Left lung (tissue), 10 donors: Measurements from ENCODE around the gene SYT1. TPM values are rescaled to one million over a fixed set of nuclear protein-coding genes. Genes with fewer than 3 reads are reported as not detected.

ENCODE experiments used
- ATAC-seq: fragments of 200-7000 bp; cut with Tn5 transposase; one replicate; pipeline ENCODE4 v1.9.1; 2020; ENCODE audit warnings: moderate library complexity
- DNase-seq, 4 donors: peaks; one replicate each; pipeline ENCODE4 v3.0.0-alpha.2; 2013 to 2020
- H3K27ac ChIP-seq, 2 donors: fragments of 200-600 bp; sonication (generic) in 1 of 2; one replicate each; pipeline versions ENCODE4 v1.5.0 to v1.8.0; 2020 to 2021
- H3K27me3 ChIP-seq, 2 donors: fragments of 200-600 bp; sonication (generic) in 1 of 2; one replicate each; pipeline versions ENCODE4 v1.5.0 to v1.8.0; 2020 to 2021
- H3K36me3 ChIP-seq, 2 donors: fragments of 200-600 bp; sonication (generic) in 1 of 2; one replicate each; pipeline versions ENCODE4 v1.5.0 to v1.8.0; 2020 to 2021
- H3K4me1 ChIP-seq, 2 donors: fragments of 200-600 bp; one replicate each; pipeline ENCODE4 v1.8.0; 2021
- H3K4me3 ChIP-seq, 2 donors: fragments of 200-600 bp; sonication (generic) in 1 of 2; one replicate each; pipeline versions ENCODE4 v1.5.0 to v1.8.0; 2020 to 2021; ENCODE audit warnings: mild to moderate bottlenecking in 1 of 2
- H3K9me3 ChIP-seq, 2 donors: fragments of 200-600 bp; sonication (generic) in 1 of 2; one replicate each; pipeline versions ENCODE4 v1.5.0 to v1.8.0; 2020 to 2021
- intact Hi-C, 2 donors: fragments of 100-400 bp; cut with DNase I; formaldehyde crosslinking; loops; one replicate each; pipeline versions ENCODE4 v1.11.2 to v1.14.2; 2022
- polyA plus RNA-seq, 6 donors: library from polyadenylated mRNA; unstranded; fragments of 120-200 nt; gene quantifications; one replicate each; pipeline ENCODE4 v1.2.1, GENCODE V29; 2013; ENCODE audit not compliant: insufficient read length in 6 of 6
- total RNA-seq, 2 donors: library from RNA; stranded (reverse); fragmentation: NEBNext Ultra II Directional; extraction: Animal tissue kit (Norgen Biotek cat#: 25700); gene quantifications; one replicate each; pipeline ENCODE4 v1.2.1, GENCODE V29; 2021
- TF ChIP-seq, protein P1 (sequence below), 2 donors: fragments of 200-600 bp; sonication (generic) in 1 of 2; IDR thresholded peaks; one replicate each; pipeline versions ENCODE4 v1.5.0 to v1.8.0; 2021; ENCODE audit warnings: antibody characterized with exemption in 2 of 2
- donor health status: DM: no; HTN: yes; CAD: no.
- donor health status: DM: no; HTN: no; CAD: no.

The SYT1 gene
- total and polyA plus RNA-seq, 8 donors: 1.5 to 6.9 (median 4.8) TPM

DNA sequence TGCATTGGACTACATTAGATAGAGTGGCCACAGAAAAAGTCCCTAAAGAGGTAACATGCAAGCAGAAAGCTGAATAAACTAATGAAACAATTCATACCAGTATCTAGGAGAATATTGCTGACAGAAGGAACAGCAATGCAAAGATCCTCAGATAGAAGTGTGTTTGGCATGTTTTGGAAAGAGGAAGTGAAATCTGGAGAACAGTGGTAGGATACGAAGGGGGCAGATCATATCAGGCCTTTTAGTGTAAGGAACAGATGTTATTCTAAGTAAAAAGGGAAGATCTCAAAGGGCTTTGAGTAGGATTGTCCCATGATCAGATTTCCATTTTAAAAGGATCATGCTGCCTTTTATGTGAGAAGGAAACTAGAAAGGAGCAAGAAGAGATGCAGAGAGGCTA lies 483.3 kb downstream of the SYT1 start:
- no peak overlapping the region for H3K4me3 ChIP-seq
- TF ChIP-seq, protein P1, sequence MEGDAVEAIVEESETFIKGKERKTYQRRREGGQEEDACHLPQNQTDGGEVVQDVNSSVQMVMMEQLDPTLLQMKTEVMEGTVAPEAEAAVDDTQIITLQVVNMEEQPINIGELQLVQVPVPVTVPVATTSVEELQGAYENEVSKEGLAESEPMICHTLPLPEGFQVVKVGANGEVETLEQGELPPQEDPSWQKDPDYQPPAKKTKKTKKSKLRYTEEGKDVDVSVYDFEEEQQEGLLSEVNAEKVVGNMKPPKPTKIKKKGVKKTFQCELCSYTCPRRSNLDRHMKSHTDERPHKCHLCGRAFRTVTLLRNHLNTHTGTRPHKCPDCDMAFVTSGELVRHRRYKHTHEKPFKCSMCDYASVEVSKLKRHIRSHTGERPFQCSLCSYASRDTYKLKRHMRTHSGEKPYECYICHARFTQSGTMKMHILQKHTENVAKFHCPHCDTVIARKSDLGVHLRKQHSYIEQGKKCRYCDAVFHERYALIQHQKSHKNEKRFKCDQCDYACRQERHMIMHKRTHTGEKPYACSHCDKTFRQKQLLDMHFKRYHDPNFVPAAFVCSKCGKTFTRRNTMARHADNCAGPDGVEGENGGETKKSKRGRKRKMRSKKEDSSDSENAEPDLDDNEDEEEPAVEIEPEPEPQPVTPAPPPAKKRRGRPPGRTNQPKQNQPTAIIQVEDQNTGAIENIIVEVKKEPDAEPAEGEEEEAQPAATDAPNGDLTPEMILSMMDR (IDR thresholded peaks at IDR 0.05): no peak
- H3K36me3 ChIP-seq: no peaks in the 10 kb centered on the region
- DNase-seq (no peak), ATAC-seq (no peak)
- no peaks in the 10 kb centered on the region for H3K4me1 ChIP-seq
- intact Hi-C loops: no loop called here
- no peak overlapping the region for H3K27ac ChIP-seq
- no peaks in the 10 kb centered on the region for H3K27me3 ChIP-seq
- H3K9me3 ChIP-seq: no peaks in the 10 kb centered on the region

DNA sequence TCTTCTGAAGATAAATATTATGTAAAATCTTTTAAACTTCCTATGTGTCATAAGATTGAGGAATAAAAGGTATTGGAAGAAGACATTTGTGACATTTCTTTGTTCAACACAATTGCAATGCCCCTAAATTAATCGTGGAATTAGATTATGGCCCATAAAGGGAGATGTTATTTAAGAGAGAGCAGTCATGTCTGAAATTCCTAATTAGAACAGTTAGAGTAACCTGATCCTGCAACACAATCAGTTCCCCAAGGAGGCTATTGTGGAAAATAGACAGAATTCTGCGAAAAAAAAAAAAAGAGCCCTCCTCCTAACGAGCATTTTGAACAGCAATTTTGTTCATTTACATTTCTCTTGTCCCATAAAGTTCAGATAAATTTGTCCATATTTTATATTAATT lies 486.7 kb downstream of the SYT1 start:
- TF ChIP-seq, protein P1 (IDR thresholded peaks at IDR 0.05): no peak
- Histone ChIP-seq H3K27me3 (no peaks in the 10 kb centered on the region), H3K4me1 (no peaks in the 10 kb centered on the region), H3K9me3 (no peaks in the 10 kb centered on the region), H3K36me3 (no peaks in the 10 kb centered on the region), H3K4me3 (no peak overlapping the region), H3K27ac (no peak overlapping the region)
- DNase-seq (no peak), ATAC-seq (no peak)
- intact Hi-C loops: no loop called here

DNA sequence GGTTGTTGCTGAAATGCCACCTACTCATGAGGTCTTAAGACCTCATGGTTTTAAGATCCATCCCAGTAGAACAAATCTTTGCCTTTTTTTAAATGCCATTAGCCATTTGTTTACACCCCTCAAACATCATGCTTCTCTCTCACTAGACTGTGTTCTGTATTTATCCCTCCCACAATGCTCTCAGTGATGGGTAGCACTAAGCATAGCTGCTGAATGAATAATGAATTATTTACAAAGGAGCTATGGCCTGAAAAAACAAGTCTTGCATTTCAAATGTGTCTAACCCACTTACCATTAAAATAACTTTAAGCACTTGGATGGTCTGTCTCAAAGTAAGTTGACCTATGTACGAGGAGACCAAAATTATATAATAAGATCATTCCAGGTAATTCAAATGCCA lies 491.6 kb downstream of the SYT1 start:
- Histone ChIP-seq H3K4me1 (no peaks in the 10 kb centered on the region), H3K27ac (no peak overlapping the region), H3K36me3 (no peaks in the 10 kb centered on the region), H3K27me3 (no peaks in the 10 kb centered on the region), H3K9me3 (no peaks in the 10 kb centered on the region), H3K4me3 (no peak overlapping the region)
- DNase-seq (no peak), ATAC-seq (no peak)
- TF ChIP-seq, protein P1 (IDR thresholded peaks at IDR 0.05): no peak
- intact Hi-C loops: no loop called here

DNA sequence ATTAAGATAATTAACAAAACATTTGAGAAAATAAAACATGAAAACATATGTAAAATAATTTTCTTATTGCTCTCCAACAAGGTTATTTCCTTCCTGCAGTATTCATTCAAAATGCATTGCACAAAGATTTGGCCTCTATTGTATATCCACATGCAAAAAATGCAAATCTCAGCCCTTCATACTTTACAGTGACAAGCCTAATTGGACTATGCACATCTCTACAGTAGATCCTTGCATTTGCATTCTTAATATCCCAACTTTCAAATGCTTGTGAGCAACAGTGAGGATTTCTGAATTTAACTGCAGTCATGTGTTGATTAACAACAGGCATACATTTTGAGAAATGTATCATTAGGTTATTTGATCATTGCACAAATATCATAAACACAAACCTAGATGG lies 492.5 kb downstream of the SYT1 start:
- no peak for ATAC-seq
- Histone ChIP-seq H3K27me3 (no peaks in the 10 kb centered on the region), H3K4me1 (no peaks in the 10 kb centered on the region), H3K27ac (no peak overlapping the region), H3K36me3 (no peaks in the 10 kb centered on the region), H3K9me3 (no peaks in the 10 kb centered on the region), H3K4me3 (no peak overlapping the region)
- intact Hi-C loops: no loop called here
- TF ChIP-seq, protein P1 (IDR thresholded peaks at IDR 0.05): no peak
- DNase-seq: no peak

DNA sequence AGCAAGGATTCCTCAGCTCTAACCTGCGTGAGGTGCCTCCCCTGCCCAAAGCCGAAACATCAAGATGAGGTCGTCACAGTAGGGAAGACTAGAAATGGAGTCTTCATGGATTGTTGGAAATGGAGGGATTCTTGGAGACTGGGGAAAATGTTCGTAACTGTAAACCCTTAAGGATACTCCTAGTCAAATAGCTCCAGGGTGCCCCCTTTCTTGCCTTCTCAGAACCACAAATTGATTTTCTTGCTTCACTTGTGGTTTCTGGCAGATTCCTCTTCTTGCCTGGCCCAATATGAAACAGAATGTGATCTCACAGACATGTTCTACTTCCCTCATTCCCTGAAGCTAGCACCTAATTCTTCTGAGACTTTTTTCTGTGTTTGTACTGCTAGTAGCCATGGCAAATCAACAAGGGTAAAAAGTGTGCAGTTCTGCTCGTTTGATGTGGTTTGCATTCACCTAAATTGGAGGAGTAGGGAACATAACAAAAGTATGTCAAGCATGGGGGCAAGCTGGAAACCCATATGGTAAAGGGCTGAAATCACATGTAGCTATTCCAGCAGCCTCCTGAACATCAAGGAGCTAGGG lies 494.2 kb downstream of the SYT1 start:
- DNase-seq (no peak), ATAC-seq (no peak)
- Histone ChIP-seq H3K4me3 (no peak overlapping the region), H3K9me3 (no peaks in the 10 kb centered on the region), H3K27ac (no peak overlapping the region), H3K4me1 (no peaks in the 10 kb centered on the region), H3K27me3 (no peaks in the 10 kb centered on the region), H3K36me3 (no peaks in the 10 kb centered on the region)
- TF ChIP-seq, protein P1 (IDR thresholded peaks at IDR 0.05): no peak
- intact Hi-C loops: no loop called here
